ENCODE measurements around the gene CLNK. TPM values are rescaled to one million over a fixed set of nuclear protein-coding genes. Genes with fewer than 3 reads are reported as not detected.

The CLNK gene
- total and polyA plus RNA-seq, 10 donors = 0.39 to 2.8 (median 1.3) TPM

DNA sequence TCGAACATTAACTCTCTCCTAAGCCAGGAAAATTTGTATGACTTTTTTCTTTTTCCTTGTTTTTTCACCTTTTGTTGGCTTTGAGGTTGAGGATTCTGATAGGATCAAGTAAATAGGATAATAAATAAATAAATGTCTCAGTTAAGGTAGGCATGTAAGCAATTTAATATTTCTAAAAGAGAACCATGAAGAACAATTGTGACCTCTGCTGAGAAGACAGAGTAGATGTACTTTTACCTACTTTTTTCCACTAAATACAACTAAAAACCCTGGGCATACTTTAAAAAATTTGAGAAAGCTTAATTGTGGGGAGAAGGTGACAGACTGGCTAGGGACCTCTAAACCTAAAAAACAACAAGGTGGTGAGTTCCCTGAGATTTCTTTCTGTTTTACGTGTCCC lies 31.6 kb upstream of the CLNK start:
- Histone ChIP-seq H3K36me3 (no peaks in the 10 kb centered on the region), H3K4me3 (no peak overlapping the region), H3K4me1 (no peaks in the 10 kb centered on the region), H3K27me3 (replicated peaks in 1 of 7) (peaks cover 0 to 5% (median 0%) of the 10 kb centered on the region in 7 donors), H3K9me3 (peaks cover 0 to 11% (median 0%) of the 10 kb centered on the region in 8 donors), H3K27ac (no peak overlapping the region)
- WGBS, 5 donors = 89 to 94% (median 92%) methylated on average over 2 of the region's 2 CpGs
- intact Hi-C loops (cut with DNase I; ENCODE audit: low total_unique reads) = no loop called here
- no peak for DNase-seq
- TF ChIP-seq, protein P1, sequence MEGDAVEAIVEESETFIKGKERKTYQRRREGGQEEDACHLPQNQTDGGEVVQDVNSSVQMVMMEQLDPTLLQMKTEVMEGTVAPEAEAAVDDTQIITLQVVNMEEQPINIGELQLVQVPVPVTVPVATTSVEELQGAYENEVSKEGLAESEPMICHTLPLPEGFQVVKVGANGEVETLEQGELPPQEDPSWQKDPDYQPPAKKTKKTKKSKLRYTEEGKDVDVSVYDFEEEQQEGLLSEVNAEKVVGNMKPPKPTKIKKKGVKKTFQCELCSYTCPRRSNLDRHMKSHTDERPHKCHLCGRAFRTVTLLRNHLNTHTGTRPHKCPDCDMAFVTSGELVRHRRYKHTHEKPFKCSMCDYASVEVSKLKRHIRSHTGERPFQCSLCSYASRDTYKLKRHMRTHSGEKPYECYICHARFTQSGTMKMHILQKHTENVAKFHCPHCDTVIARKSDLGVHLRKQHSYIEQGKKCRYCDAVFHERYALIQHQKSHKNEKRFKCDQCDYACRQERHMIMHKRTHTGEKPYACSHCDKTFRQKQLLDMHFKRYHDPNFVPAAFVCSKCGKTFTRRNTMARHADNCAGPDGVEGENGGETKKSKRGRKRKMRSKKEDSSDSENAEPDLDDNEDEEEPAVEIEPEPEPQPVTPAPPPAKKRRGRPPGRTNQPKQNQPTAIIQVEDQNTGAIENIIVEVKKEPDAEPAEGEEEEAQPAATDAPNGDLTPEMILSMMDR (IDR thresholded peaks at IDR 0.05 in 8 of 11, conservative IDR thresholded peaks at IDR 0.05 in 3 of 11) = no peak
- no peak for TF ChIP-seq POLR2A (IDR thresholded peaks at IDR 0.05)
- TF ChIP-seq POLR2AphosphoS5 (IDR thresholded peaks at IDR 0.05) = no peak

DNA sequence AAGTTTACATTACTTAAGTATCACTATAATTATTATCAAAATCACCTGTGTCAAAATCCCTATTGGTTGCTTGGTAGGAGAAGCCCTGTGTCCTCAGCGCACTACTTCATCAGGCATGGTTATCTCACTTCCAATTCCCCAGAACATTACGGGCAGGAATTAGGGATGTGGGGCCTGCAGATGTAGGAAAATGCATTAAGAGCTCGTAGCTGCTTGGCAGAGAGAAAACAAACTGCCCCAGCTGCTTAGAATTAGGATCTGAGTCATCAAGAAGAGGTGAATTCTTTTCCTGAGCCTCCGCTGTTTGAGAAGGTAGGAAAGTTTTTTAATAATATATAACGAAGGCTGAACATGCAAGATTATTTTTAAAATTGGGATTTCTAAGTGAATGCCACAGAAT lies 31.1 kb upstream of the CLNK start:
- Histone ChIP-seq H3K27me3 (replicated peaks in 1 of 7) (peaks cover 0 to 5% (median 0%) of the 10 kb centered on the region in 7 donors), H3K4me3 (no peak overlapping the region), H3K27ac (no peak overlapping the region), H3K4me1 (no peaks in the 10 kb centered on the region), H3K9me3 (peaks cover 0 to 11% (median 0%) of the 10 kb centered on the region in 8 donors), H3K36me3 (no peaks in the 10 kb centered on the region)
- WGBS, 5 donors = 51 to 69% (median 58%) methylated on average over 5 of the region's 5 CpGs
- no peak for DNase-seq
- TF ChIP-seq POLR2A (IDR thresholded peaks at IDR 0.05) (no peak), POLR2AphosphoS5 (IDR thresholded peaks at IDR 0.05) (no peak)
- TF ChIP-seq, protein P1 (IDR thresholded peaks at IDR 0.05 in 8 of 11, conservative IDR thresholded peaks at IDR 0.05 in 3 of 11) = no peak
- intact Hi-C loops (cut with DNase I; ENCODE audit: low total_unique reads) = no loop called here

DNA sequence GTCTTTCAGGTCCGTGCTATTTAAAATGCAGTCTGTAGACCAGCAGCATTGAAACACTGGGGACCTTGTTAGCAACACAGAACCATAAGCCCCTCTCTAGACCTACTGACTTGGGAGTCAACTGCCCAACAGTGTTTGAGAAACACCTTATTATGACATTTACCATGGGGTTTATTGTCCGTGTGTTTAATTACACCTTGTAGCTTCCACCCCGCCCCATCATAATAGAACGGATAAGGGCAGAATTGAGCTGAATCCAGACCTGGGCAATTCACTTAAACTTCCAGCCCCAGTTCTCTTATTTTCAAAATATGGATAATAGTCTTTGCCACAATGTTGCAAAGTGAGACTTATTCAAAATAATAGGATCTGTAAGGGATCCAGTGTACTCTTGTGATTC lies 30.6 kb upstream of the CLNK start:
- intact Hi-C loops (cut with DNase I; ENCODE audit: low total_unique reads) = no loop called here
- no peak overlapping the region for H3K27ac ChIP-seq
- H3K9me3 ChIP-seq = peaks cover 0 to 11% (median 0%) of the 10 kb centered on the region in 8 donors
- DNase-seq = no peak
- TF ChIP-seq POLR2A (IDR thresholded peaks at IDR 0.05) (no peak), POLR2AphosphoS5 (IDR thresholded peaks at IDR 0.05) (no peak)
- TF ChIP-seq, protein P1 (IDR thresholded peaks at IDR 0.05 in 8 of 11, conservative IDR thresholded peaks at IDR 0.05 in 3 of 11) = no peak
- peaks cover 0 to 5% (median 0%) of the 10 kb centered on the region in 7 donors for H3K27me3 ChIP-seq (replicated peaks in 1 of 7)
- H3K4me3 ChIP-seq = no peak overlapping the region
- H3K4me1 ChIP-seq = no peaks in the 10 kb centered on the region
- no peaks in the 10 kb centered on the region for H3K36me3 ChIP-seq
- 86 to 95% (median 88%) methylated on average over 3 to 4 of the region's 4 CpGs for WGBS, 5 donors

DNA sequence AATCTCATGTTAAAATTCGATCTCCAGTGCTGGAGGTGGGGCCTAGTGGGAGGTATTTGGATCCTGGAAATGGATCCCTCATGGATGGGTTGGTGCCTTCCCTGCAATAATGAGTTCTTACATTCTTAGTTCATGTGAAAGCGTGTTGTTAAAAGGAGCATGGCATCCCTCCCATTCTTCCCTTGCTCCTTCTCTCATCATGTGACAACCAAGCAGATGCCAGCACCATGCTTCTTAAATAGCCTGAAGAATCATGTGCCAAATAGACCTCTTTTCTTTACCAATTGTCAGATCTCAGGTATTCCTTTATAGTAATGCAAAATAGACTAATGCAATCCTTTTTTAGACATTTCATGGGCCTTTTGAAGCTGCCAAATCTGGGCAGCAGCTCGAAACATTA lies 29.0 kb upstream of the CLNK start:
- Histone ChIP-seq H3K27ac (no peak overlapping the region), H3K4me1 (no peaks in the 10 kb centered on the region), H3K4me3 (no peak overlapping the region), H3K9me3 (peaks cover 0 to 11% (median 0%) of the 10 kb centered on the region in 8 donors), H3K27me3 (replicated peaks in 1 of 7) (peaks cover 0 to 5% (median 0%) of the 10 kb centered on the region in 7 donors), H3K36me3 (no peaks in the 10 kb centered on the region)
- 85 to 93% (median 86%) methylated on average over 3 of the region's 3 CpGs for WGBS, 5 donors
- TF ChIP-seq, protein P1 (IDR thresholded peaks at IDR 0.05 in 8 of 11, conservative IDR thresholded peaks at IDR 0.05 in 3 of 11) = no peak
- TF ChIP-seq POLR2A (IDR thresholded peaks at IDR 0.05) (no peak), POLR2AphosphoS5 (IDR thresholded peaks at IDR 0.05) (no peak)
- no peak for DNase-seq
- intact Hi-C loops (cut with DNase I; ENCODE audit: low total_unique reads) = no loop called here
